WTC11 (cell line): ENCODE results near the gene KCNE4. TPM values are rescaled to one million over a fixed set of nuclear protein-coding genes. Genes with fewer than 3 reads are reported as not detected.

Experiments used
- ATAC-seq: fragments of 200-7000 bp; cut with Tn5 transposase; 2 replicates; pipeline ENCODE4 v1.10.0; 2021; ENCODE audit warnings: mild to moderate bottlenecking, moderate library complexity
- CTCF ChIA-PET: fragments of 300-600 bp; sonication (Branson Sonifier 250); formaldehyde crosslinking; loops from one replicate; lab custom pipeline; 2021; ENCODE audit warnings: antibody characterized with exemption; lab: Charles Lee
- POLR2A ChIA-PET: fragments of 350-600 bp; sonication (Branson Sonifier 250); formaldehyde crosslinking; loops from one replicate; lab custom pipeline; 2021; ENCODE audit warnings: antibody characterized with exemption; lab: Charles Lee
- DNase-seq: peaks from one replicate; pipeline ENCODE4 v3.0.0; 2021; ENCODE audit warnings: low spot score
- H3K27ac Mint-ChIP-seq: 2 replicates; pipeline ENCODE4 v1.8.0; 2021; ENCODE audit warnings: mixed read lengths
- H3K27me3 Mint-ChIP-seq: 2 replicates; pipeline ENCODE4 v1.8.0; 2021; ENCODE audit warnings: low read depth, mild to moderate bottlenecking, moderate library complexity, mixed read lengths
- H3K36me3 Mint-ChIP-seq: 2 replicates; pipeline ENCODE4 v1.8.0; 2021; ENCODE audit warnings: mixed read lengths
- H3K4me1 Mint-ChIP-seq: 2 replicates; pipeline ENCODE4 v1.8.0; 2022; ENCODE audit warnings: mixed read lengths
- H3K4me3 Mint-ChIP-seq: 2 replicates; pipeline ENCODE4 v1.8.0; 2021; ENCODE audit warnings: mild to moderate bottlenecking, moderate library complexity, mixed read lengths
- H3K9me3 Mint-ChIP-seq: 2 replicates; pipeline ENCODE4 v1.8.0; 2021; ENCODE audit warnings: mixed read lengths
- ATF2 ChIP-seq: sonication (generic); formaldehyde crosslinking; IDR thresholded peaks from 2 replicates; pipeline ENCODE4 v1.8.1; 2022; ENCODE audit warnings: low read depth, missing genetic modification reagents, borderline replicate concordance
- CBFB ChIP-seq: sonication (generic); formaldehyde crosslinking; IDR thresholded peaks from 2 replicates; pipeline ENCODE4 v1.8.1; 2022; ENCODE audit warnings: mild to moderate bottlenecking, low read depth, missing genetic modification reagents
- CREM ChIP-seq: sonication (generic); formaldehyde crosslinking; IDR thresholded peaks from 2 replicates; pipeline ENCODE4 v1.8.1; 2022; ENCODE audit warnings: mild to moderate bottlenecking, missing genetic modification reagents, moderate library complexity
- E2F4 ChIP-seq: sonication (generic); formaldehyde crosslinking; IDR thresholded peaks from 2 replicates; pipeline ENCODE4 v1.8.1; 2022; ENCODE audit warnings: low read depth, mild to moderate bottlenecking, moderate library complexity, missing genetic modification reagents, borderline replicate concordance
- E2F5 ChIP-seq: sonication (generic); formaldehyde crosslinking; IDR thresholded peaks from 2 replicates; pipeline ENCODE4 v1.8.1; 2022; ENCODE audit warnings: mild to moderate bottlenecking, moderate library complexity, missing genetic modification reagents
- ESRRA ChIP-seq: sonication (generic); formaldehyde crosslinking; IDR thresholded peaks from 2 replicates; pipeline ENCODE4 v1.8.1; 2022; ENCODE audit warnings: mild to moderate bottlenecking, missing genetic modification reagents, borderline replicate concordance
- ETV6 ChIP-seq: sonication (generic); formaldehyde crosslinking; IDR thresholded peaks from 2 replicates; pipeline ENCODE4 v1.8.1; 2022; ENCODE audit warnings: mild to moderate bottlenecking, missing genetic modification reagents
- FOXJ3 ChIP-seq: sonication (generic); formaldehyde crosslinking; IDR thresholded peaks from 2 replicates; pipeline ENCODE4 v1.9.0; 2021; ENCODE audit warnings: missing genetic modification reagents, mild to moderate bottlenecking, borderline replicate concordance
- FOXK1 ChIP-seq: sonication (generic); formaldehyde crosslinking; IDR thresholded peaks from 2 replicates; pipeline ENCODE4 v1.8.0; 2022; ENCODE audit warnings: mild to moderate bottlenecking, moderate library complexity, missing genetic modification reagents
- GABPB1 ChIP-seq: sonication (generic); formaldehyde crosslinking; IDR thresholded peaks from 2 replicates; pipeline ENCODE4 v1.8.1; 2023; ENCODE audit warnings: mild to moderate bottlenecking, missing genetic modification reagents
- IRF1 ChIP-seq: sonication (generic); formaldehyde crosslinking; IDR thresholded peaks from 2 replicates; pipeline ENCODE4 v1.8.0; 2023; ENCODE audit warnings: missing genetic modification reagents
- MLX ChIP-seq: sonication (generic); formaldehyde crosslinking; IDR thresholded peaks from 2 replicates; pipeline ENCODE4 v1.8.1; 2023; ENCODE audit warnings: mild to moderate bottlenecking, missing genetic modification reagents, moderate library complexity
- MYBL2 ChIP-seq: sonication (generic); formaldehyde crosslinking; IDR thresholded peaks from 2 replicates; pipeline ENCODE4 v1.8.1; 2023; ENCODE audit warnings: mild to moderate bottlenecking, moderate library complexity, missing genetic modification reagents
- NFYB ChIP-seq: sonication (generic); formaldehyde crosslinking; conservative IDR thresholded peaks from 2 replicates; pipeline ENCODE4 v1.8.0; 2022; ENCODE audit warnings: low read depth, missing genetic modification reagents
- RELA ChIP-seq: sonication (generic); formaldehyde crosslinking; IDR thresholded peaks from 2 replicates; pipeline ENCODE4 v1.8.1; 2022; ENCODE audit warnings: missing genetic modification reagents, mild to moderate bottlenecking, borderline replicate concordance
- RORB ChIP-seq: fragments of 250-450 bp; sonication (Bioruptor Pico); IDR thresholded peaks from 2 replicates; pipeline ENCODE4 v1.9.0; 2021; ENCODE audit warnings: mild to moderate bottlenecking
- SMAD3 ChIP-seq: sonication (generic); formaldehyde crosslinking; IDR thresholded peaks from 2 replicates; pipeline ENCODE4 v1.8.0; 2022; ENCODE audit warnings: missing genetic modification reagents, mild to moderate bottlenecking, borderline replicate concordance
- SOX15 ChIP-seq: fragments of 250-450 bp; sonication (Bioruptor Pico); IDR thresholded peaks from 2 replicates; pipeline ENCODE4 v1.9.0; 2021; ENCODE audit warnings: mild to moderate bottlenecking
- ZMAT4 ChIP-seq: fragments of 250-450 bp; sonication (Bioruptor Pico); IDR thresholded peaks from 2 replicates; pipeline ENCODE4 v1.9.0; 2021; ENCODE audit warnings: mild to moderate bottlenecking
- ZNF281 ChIP-seq: sonication (generic); formaldehyde crosslinking; IDR thresholded peaks from 2 replicates; pipeline ENCODE4 v1.8.0; 2023; ENCODE audit warnings: mild to moderate bottlenecking, missing genetic modification reagents
- ZNF671 ChIP-seq: fragments of 250-450 bp; sonication (Bioruptor Pico); IDR thresholded peaks from 2 replicates; pipeline ENCODE4 v1.8.0; 2021; ENCODE audit warnings: mild to moderate bottlenecking
- total RNA-seq: library from RNA; stranded (reverse); gene quantifications from 3 replicates; pipeline ENCODE4 v1.2.3, GENCODE V29; 2021

Gene KCNE4
- total RNA-seq, 1 experiment from 2014 or later: 0.04 TPM

GRCh38 chr2:223054193-223054781 lies 2.3 kb downstream of the KCNE4 start:
- H3K36me3 Mint-ChIP-seq: no peaks in the 10 kb centered on the region
- no peaks in the 10 kb centered on the region for H3K9me3 Mint-ChIP-seq
- no peak for TF ChIP-seq ETV6 (CRISPR knock-in tag)
- DNase-seq: no peak
- peak overlapping the region; percentile 80 for H3K27ac Mint-ChIP-seq
- CTCF ChIA-PET: no interaction called here
- peaks cover 9% of the 10 kb centered on the region for H3K27me3 Mint-ChIP-seq
- H3K4me1 Mint-ChIP-seq: peaks cover 43% of the 10 kb centered on the region
- ATAC-seq: no peak
- H3K4me3 Mint-ChIP-seq: no peak overlapping the region
- POLR2A ChIA-PET: no interaction called here

GRCh38 chr2:223055140-223055539 lies 3.1 kb downstream of the KCNE4 start:
- Mint-ChIP-seq H3K36me3 (no peaks in the 10 kb centered on the region), H3K27ac (no peak overlapping the region), H3K27me3 (peaks cover 9% of the 10 kb centered on the region), H3K4me1 (peaks cover 43% of the 10 kb centered on the region), H3K4me3 (no peak overlapping the region), H3K9me3 (no peaks in the 10 kb centered on the region)
- ChIA-PET CTCF (no interaction called here), POLR2A (no interaction called here)
- TF ChIP-seq MLX (CRISPR knock-in tag) (no peak), ZNF671 (CRISPR knock-in tag) (no peak), ZNF281 (no peak), SMAD3 (no peak), E2F4 (CRISPR knock-in tag) (no peak), E2F5 (CRISPR knock-in tag) (no peak), ATF2 (CRISPR knock-in tag) (no peak), GABPB1 (CRISPR knock-in tag) (no peak), SOX15 (no peak), MYBL2 (CRISPR knock-in tag) (no peak), FOXK1 (no peak), ZMAT4 (CRISPR knock-in tag) (no peak), CREM (CRISPR knock-in tag) (no peak)
- DNase-seq: no peak
- ATAC-seq: no peak

GRCh38 chr2:223055836-223056235 lies 3.8 kb downstream of the KCNE4 start:
- ChIA-PET POLR2A (no interaction called here), CTCF (no interaction called here)
- ATAC-seq: no peak
- Mint-ChIP-seq H3K4me1 (peaks cover 39% of the 10 kb centered on the region), H3K4me3 (no peak overlapping the region), H3K36me3 (no peaks in the 10 kb centered on the region), H3K27me3 (peaks cover 9% of the 10 kb centered on the region), H3K27ac (no peak overlapping the region), H3K9me3 (no peaks in the 10 kb centered on the region)
- no peak for DNase-seq
- no peak for TF ChIP-seq E2F5 (CRISPR knock-in tag)
- no peak for TF ChIP-seq ZNF281
- TF ChIP-seq FOXJ3 (CRISPR knock-in tag): no peak
- TF ChIP-seq ESRRA (CRISPR knock-in tag): no peak
- TF ChIP-seq IRF1 (CRISPR knock-in tag): no peak
- no peak for TF ChIP-seq RORB
- TF ChIP-seq CBFB: no peak
- TF ChIP-seq NFYB (CRISPR knock-in tag): no peak
- no peak for TF ChIP-seq RELA
